ENCODE results near the gene ZMIZ1. TPM values are rescaled to one million over a fixed set of nuclear protein-coding genes. Genes with fewer than 3 reads are reported as not detected.

The ZMIZ1 gene
- total RNA-seq, 1 donor from 2014 or later = 84.7 TPM

GRCh38 chr10:79357180-79357579 lies 288.4 kb downstream of the ZMIZ1 start:
- Histone ChIP-seq H3K9me3 (no peaks in the 10 kb centered on the region), H3K36me3 (peaks cover 29% of the 10 kb centered on the region), H3K4me1 (no peaks in the 10 kb centered on the region), H3K27ac (no peak overlapping the region), H3K4me3 (no peak overlapping the region), H3K27me3 (no peaks in the 10 kb centered on the region)
- DNase-seq (no peak), ATAC-seq (no peak)
- no peak for TF ChIP-seq CTCF (IDR thresholded peaks at IDR 0.05)
- intact Hi-C loops (cut with DNase I) = no loop called here

- Histone ChIP-seq H3K4me1 (no peaks in the 10 kb centered on the region), H3K4me3 (no peak overlapping the region), H3K27ac (no peak overlapping the region), H3K9me3 (no peaks in the 10 kb centered on the region), H3K36me3 (peaks cover 13% of the 10 kb centered on the region), H3K27me3 (no peaks in the 10 kb centered on the region)
- TF ChIP-seq CTCF (IDR thresholded peaks at IDR 0.05) = no peak
- DNase-seq (no peak), ATAC-seq (peak; percentile 28)
- intact Hi-C loops (cut with DNase I) = no loop called here
Observed at GRCh38 chr10:79358811-79359210, 290.0 kb downstream of the ZMIZ1 start.

- Histone ChIP-seq H3K4me1 (no peaks in the 10 kb centered on the region), H3K9me3 (no peaks in the 10 kb centered on the region), H3K27me3 (no peaks in the 10 kb centered on the region), H3K27ac (no peak overlapping the region), H3K4me3 (no peak overlapping the region), H3K36me3 (peaks cover 1% of the 10 kb centered on the region)
- intact Hi-C loops (cut with DNase I) = no loop called here
- TF ChIP-seq CTCF (IDR thresholded peaks at IDR 0.05) = no peak
- ATAC-seq = no peak
- no peak for DNase-seq
Observed at GRCh38 chr10:79359816-79360498, 291.2 kb downstream of the ZMIZ1 start.

- Histone ChIP-seq H3K36me3 (no peaks in the 10 kb centered on the region), H3K27ac (no peak overlapping the region), H3K9me3 (no peaks in the 10 kb centered on the region), H3K4me1 (no peaks in the 10 kb centered on the region), H3K27me3 (no peaks in the 10 kb centered on the region), H3K4me3 (no peak overlapping the region)
- no peak for TF ChIP-seq CTCF (IDR thresholded peaks at IDR 0.05)
- intact Hi-C loops (cut with DNase I) = no loop called here
- ATAC-seq (no peak), DNase-seq (no peak)
Observed at GRCh38 chr10:79360499-79361342, 292.0 kb downstream of the ZMIZ1 start.

- Histone ChIP-seq H3K27me3 (no peaks in the 10 kb centered on the region), H3K4me1 (no peaks in the 10 kb centered on the region), H3K27ac (no peak overlapping the region), H3K36me3 (no peaks in the 10 kb centered on the region), H3K4me3 (no peak overlapping the region), H3K9me3 (no peaks in the 10 kb centered on the region)
- TF ChIP-seq CTCF (IDR thresholded peaks at IDR 0.05) = no peak
- intact Hi-C loops (cut with DNase I) = no loop called here
- no peak for DNase-seq
- ATAC-seq = no peak
Observed at GRCh38 chr10:79361726-79362397, 293.1 kb downstream of the ZMIZ1 start.
